ENCODE results near the gene CREM. TPM values are rescaled to one million over a fixed set of nuclear protein-coding genes. Genes with fewer than 3 reads are reported as not detected.

CREM gene
- polyA plus RNA-seq, 3 donors, result 11.4 to 12.4 (median 12.1) TPM

DNA sequence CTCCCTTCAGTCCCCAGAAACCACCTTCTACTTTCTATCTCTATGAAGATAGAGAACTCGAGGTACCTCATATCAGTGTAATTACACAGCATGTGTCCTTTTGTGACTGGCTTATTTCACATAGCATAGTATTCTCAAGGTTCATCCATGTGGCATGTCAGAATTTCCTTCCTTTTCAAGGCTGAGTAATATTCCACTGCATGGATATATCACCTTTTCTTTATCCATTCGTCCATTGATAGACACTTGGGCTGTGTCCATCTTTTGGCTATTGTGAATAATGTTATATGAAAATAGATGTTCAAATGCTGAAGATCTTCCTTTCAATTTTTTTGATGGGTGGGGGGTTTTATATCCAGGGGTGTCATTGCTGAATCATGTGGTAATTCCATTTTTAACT is 117.9 kb downstream of the CREM start:
- Histone ChIP-seq H3K9ac (ENCODE audit: insufficient read depth, low read length, poor library complexity, severe bottlenecking) (no peak overlapping the region), H3K9me3 (replicated peaks in 1 of 2; ENCODE audit: control insufficient read depth in 1 of 2, insufficient read depth in 1 of 2, low read length in 2 of 2) (no peaks in the 10 kb centered on the region), H3K4me2 (replicated peaks; ENCODE audit: extremely low read depth, low read length, poor library complexity, severe bottlenecking) (no peak overlapping the region), H3K27me3 (ENCODE audit: control insufficient read depth in 2 of 2, insufficient read depth in 2 of 2, low read length in 2 of 2) (no peaks in the 10 kb centered on the region), H3K79me2 (ENCODE audit: insufficient read depth, low read length) (no peaks in the 10 kb centered on the region), H3K27ac (ENCODE audit: low read depth in 1 of 2, low read length in 2 of 2) (no peak overlapping the region), H4K20me1 (ENCODE audit: insufficient read depth, low read length) (no peaks in the 10 kb centered on the region), H3K4me1 (ENCODE audit: control insufficient read depth in 1 of 2, insufficient read depth in 2 of 2, low read length in 2 of 2) (no peaks in the 10 kb centered on the region), H3K4me3 (replicated peaks in 1 of 3; ENCODE audit: low read depth in 2 of 3, low read length in 3 of 3) (no peak overlapping the region), H2AFZ (ENCODE audit: insufficient read depth, low read depth, low read length, poor library complexity, severe bottlenecking) (no peak overlapping the region), H3K36me3 (replicated peaks in 1 of 2; ENCODE audit: control insufficient read depth in 1 of 2, insufficient read depth in 2 of 2, low read length in 2 of 2) (no peaks in the 10 kb centered on the region)
- Mint-ChIP-seq H3K27me3 (ENCODE audit: low read depth in 3 of 3) (peaks cover 3 to 10% (median 7%) of the 10 kb centered on the region in 3 donors), H3K4me1 (no peaks in the 10 kb centered on the region), H3K36me3 (no peaks in the 10 kb centered on the region), H3K9me3 (no peaks in the 10 kb centered on the region), H3K27ac (no peak overlapping the region), H3K4me3 (no peak overlapping the region)
- TF ChIP-seq, protein P1, sequence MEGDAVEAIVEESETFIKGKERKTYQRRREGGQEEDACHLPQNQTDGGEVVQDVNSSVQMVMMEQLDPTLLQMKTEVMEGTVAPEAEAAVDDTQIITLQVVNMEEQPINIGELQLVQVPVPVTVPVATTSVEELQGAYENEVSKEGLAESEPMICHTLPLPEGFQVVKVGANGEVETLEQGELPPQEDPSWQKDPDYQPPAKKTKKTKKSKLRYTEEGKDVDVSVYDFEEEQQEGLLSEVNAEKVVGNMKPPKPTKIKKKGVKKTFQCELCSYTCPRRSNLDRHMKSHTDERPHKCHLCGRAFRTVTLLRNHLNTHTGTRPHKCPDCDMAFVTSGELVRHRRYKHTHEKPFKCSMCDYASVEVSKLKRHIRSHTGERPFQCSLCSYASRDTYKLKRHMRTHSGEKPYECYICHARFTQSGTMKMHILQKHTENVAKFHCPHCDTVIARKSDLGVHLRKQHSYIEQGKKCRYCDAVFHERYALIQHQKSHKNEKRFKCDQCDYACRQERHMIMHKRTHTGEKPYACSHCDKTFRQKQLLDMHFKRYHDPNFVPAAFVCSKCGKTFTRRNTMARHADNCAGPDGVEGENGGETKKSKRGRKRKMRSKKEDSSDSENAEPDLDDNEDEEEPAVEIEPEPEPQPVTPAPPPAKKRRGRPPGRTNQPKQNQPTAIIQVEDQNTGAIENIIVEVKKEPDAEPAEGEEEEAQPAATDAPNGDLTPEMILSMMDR (IDR thresholded peaks at IDR 0.05), result no peak
- intact Hi-C loops (cut with micrococcal nuclease), result no loop called here
- 100% methylated on average over 1 of the region's 2 CpGs for WGBS (ENCODE audit: insufficient coverage)
- DNase-seq, result no peak

GRCh38 chr10:35246770-35247343 is 120.2 kb downstream of the CREM start:
- Histone ChIP-seq H2AFZ (ENCODE audit: insufficient read depth, low read depth, low read length, poor library complexity, severe bottlenecking) (no peak overlapping the region), H3K36me3 (replicated peaks in 1 of 2; ENCODE audit: control insufficient read depth in 1 of 2, insufficient read depth in 2 of 2, low read length in 2 of 2) (no peaks in the 10 kb centered on the region), H3K27ac (ENCODE audit: low read depth in 1 of 2, low read length in 2 of 2) (no peak overlapping the region), H3K4me1 (ENCODE audit: control insufficient read depth in 1 of 2, insufficient read depth in 2 of 2, low read length in 2 of 2) (no peaks in the 10 kb centered on the region), H3K27me3 (ENCODE audit: control insufficient read depth in 2 of 2, insufficient read depth in 2 of 2, low read length in 2 of 2) (no peaks in the 10 kb centered on the region), H3K79me2 (ENCODE audit: insufficient read depth, low read length) (no peaks in the 10 kb centered on the region), H4K20me1 (ENCODE audit: insufficient read depth, low read length) (no peaks in the 10 kb centered on the region), H3K4me2 (replicated peaks; ENCODE audit: extremely low read depth, low read length, poor library complexity, severe bottlenecking) (no peak overlapping the region), H3K9ac (ENCODE audit: insufficient read depth, low read length, poor library complexity, severe bottlenecking) (no peak overlapping the region), H3K4me3 (replicated peaks in 1 of 3; ENCODE audit: low read depth in 2 of 3, low read length in 3 of 3) (no peak overlapping the region), H3K9me3 (replicated peaks in 1 of 2; ENCODE audit: control insufficient read depth in 1 of 2, insufficient read depth in 1 of 2, low read length in 2 of 2) (no peaks in the 10 kb centered on the region)
- Mint-ChIP-seq H3K27ac (no peak overlapping the region), H3K4me1 (no peaks in the 10 kb centered on the region), H3K9me3 (no peaks in the 10 kb centered on the region), H3K36me3 (no peaks in the 10 kb centered on the region), H3K27me3 (ENCODE audit: low read depth in 3 of 3) (peaks cover 4 to 13% (median 11%) of the 10 kb centered on the region in 3 donors), H3K4me3 (no peak overlapping the region)
- intact Hi-C loops (cut with micrococcal nuclease), result no loop called here
- TF ChIP-seq, protein P1 (IDR thresholded peaks at IDR 0.05), result no peak
- DNase-seq, result no peak
- WGBS (ENCODE audit: insufficient coverage), result 89% methylated on average over 7 of the region's 8 CpGs

All from CD14-positive monocyte (primary cell).